H1 (cell line): ENCODE data around the gene HSPA1A.

Experiments used
- CTCF ChIP-seq, 3 experiments: IDR thresholded peaks; 1 replicate in 2 of 3; 2 replicates in 1 of 3; pipeline versions ENCODE4 v1.5.1 to v1.6.1; 2011; ENCODE audit warnings: low read length in 3 of 3, mild to moderate bottlenecking in 3 of 3, inconsistent platforms in 2 of 3, low read depth in 1 of 3, moderate library complexity in 1 of 3; ENCODE audit not compliant: insufficient read depth in 1 of 3; ENCODE audit errors: control extremely low read depth in 1 of 3
- POLR2A ChIP-seq, 2 experiments: IDR thresholded peaks; 1 replicate in 1 of 2; 2 replicates in 1 of 2; pipeline ENCODE4 v1.6.1; 2011; ENCODE audit warnings: low read depth in 2 of 2, low read length in 2 of 2, mild to moderate bottlenecking in 2 of 2; ENCODE audit errors: control extremely low read depth in 1 of 2
- RBBP5 ChIP-seq: IDR thresholded peaks from 2 replicates; pipeline ENCODE4 v1.7.1; 2012; ENCODE audit warnings: low read depth, mild to moderate bottlenecking, inconsistent platforms, low read length, moderate library complexity, borderline replicate concordance
- TAF1 ChIP-seq: IDR thresholded peaks from 2 replicates; pipeline ENCODE4 v1.6.1; 2011; ENCODE audit warnings: mild to moderate bottlenecking, low read depth, low read length

DNA sequence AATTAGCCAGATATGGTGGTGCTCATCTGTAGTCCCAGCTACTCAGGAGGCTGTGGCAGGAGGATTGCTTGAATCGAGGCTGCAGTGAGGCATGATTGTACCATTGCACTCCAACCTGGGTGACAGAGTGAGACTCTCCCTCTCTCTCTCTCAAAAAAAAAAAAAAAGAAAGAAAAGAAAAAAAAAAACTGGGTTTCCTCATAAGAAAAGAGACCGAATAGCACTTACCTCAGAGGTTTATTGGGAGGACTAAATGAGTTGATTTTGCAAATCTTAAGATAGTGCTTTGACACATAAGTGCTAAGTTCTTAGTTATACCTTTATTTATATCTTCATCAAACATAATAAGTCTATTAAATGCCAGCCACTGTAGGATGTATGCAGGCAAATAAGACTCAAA, 44.5 kb upstream of the HSPA1A start:
- TF ChIP-seq RBBP5, result no peak
- no peak for TF ChIP-seq CTCF (IDR thresholded peaks at IDR 0.05; ENCODE audit: control extremely low read depth in 1 of 3, insufficient read depth in 1 of 3, low read depth in 1 of 3, low read length in 3 of 3)
- no peak for TF ChIP-seq POLR2A (IDR thresholded peaks at IDR 0.05; ENCODE audit: control extremely low read depth in 1 of 2, low read depth in 2 of 2, low read length in 2 of 2)
- no peak for TF ChIP-seq TAF1
